Stimulated activated CD4-positive, alpha-beta T cell treated with anti-CD3 and anti-CD28 coated beads, Interleukin-15, amount 100 ng/mL, for 48 hours (primary cell): ENCODE data around the gene TMEM176A.
"Not testable (repeated sequence)": the region's sequence is repeated elsewhere in the genome, so short reads cannot be mapped to it uniquely, and the experiment has no call there.

Experiments
- DNase-seq, 2 donors: peaks; one replicate each; pipeline ENCODE4 v3.0.0-alpha.2; 2020; ENCODE audit warnings: low read depth in 2 of 2

Gene TMEM176A, protein sequence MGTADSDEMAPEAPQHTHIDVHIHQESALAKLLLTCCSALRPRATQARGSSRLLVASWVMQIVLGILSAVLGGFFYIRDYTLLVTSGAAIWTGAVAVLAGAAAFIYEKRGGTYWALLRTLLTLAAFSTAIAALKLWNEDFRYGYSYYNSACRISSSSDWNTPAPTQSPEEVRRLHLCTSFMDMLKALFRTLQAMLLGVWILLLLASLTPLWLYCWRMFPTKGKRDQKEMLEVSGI

DNA sequence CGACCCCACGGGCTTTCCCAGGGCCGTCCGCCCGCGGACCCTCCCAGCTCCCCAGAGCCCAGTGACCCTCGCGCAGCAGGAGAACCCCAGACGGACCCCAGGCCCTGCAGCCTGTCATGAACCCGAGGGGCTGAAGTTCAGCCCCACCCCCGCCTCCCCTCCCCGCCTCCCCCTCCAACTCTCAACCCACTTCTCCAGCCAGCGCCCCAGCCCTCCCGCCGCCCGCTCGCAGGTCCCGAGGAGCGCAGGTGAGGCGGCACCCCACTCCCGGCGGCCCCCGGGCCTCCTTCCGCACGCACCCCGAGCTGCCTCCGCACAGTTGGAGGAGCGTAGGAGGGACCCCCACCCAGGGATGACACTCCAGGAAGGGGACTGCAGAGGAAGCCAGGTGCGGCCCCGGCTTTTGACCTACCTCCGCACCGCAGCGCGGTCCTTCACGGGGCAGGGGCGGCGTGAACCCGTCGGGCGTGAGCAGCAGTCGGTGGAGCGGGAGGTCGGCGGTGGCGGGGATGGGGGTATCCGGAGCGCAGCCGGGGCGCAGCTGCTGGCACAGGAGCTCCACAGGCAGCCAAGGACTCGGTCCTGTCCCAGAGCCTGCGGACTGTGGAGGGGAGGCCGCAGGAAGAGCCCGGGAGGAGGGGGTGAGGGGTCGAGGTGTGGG, at the start of gene TMEM176A:
Gene TMEM176A (plus strand): TSS at position 189 of the 661 bp plus-strand sequence. CDS start 782 bp downstream, outside the sequence.
- DNase-seq: no peak

DNA sequence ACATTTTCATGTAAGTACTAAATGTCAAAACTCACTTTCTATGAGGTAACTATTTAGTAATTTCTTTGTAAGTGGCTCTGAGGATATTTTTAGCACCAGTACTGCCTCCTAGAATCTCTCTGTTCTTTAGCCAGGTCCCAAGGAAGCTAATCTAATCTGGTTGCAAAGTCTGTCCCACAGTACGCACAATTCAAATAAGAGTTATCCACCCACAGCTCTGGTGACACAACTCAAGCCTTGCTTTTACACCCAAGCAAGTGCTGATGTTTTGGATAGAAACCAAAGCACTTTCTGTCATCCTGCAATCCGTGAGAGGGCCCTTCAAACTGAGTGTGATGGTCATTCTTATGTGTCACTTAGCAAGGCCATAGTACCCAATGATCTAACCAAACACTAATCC, 48.9 kb upstream of the TMEM176A start:
- DNase-seq: no peak

DNA sequence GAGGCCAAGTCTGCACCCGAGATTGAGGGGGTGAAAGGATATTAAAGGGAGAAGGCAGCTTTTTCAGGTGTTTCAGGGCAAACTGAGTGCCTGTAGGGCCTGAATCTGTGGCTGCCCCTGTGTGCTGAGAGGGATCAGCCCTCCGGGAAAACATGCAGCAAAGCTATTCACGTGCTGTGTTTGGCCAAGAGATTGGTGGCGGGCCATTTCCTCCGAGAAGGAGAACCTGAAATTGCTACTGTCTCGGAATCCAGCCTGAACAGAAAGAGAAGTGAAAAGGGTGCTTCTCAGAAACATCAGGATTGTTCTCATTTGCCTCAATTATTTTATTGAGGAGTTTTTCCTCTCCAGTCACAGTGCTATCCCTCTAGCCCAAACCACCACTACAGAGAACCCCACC, 47.3 kb upstream of the TMEM176A start:
- no peak for DNase-seq

DNA sequence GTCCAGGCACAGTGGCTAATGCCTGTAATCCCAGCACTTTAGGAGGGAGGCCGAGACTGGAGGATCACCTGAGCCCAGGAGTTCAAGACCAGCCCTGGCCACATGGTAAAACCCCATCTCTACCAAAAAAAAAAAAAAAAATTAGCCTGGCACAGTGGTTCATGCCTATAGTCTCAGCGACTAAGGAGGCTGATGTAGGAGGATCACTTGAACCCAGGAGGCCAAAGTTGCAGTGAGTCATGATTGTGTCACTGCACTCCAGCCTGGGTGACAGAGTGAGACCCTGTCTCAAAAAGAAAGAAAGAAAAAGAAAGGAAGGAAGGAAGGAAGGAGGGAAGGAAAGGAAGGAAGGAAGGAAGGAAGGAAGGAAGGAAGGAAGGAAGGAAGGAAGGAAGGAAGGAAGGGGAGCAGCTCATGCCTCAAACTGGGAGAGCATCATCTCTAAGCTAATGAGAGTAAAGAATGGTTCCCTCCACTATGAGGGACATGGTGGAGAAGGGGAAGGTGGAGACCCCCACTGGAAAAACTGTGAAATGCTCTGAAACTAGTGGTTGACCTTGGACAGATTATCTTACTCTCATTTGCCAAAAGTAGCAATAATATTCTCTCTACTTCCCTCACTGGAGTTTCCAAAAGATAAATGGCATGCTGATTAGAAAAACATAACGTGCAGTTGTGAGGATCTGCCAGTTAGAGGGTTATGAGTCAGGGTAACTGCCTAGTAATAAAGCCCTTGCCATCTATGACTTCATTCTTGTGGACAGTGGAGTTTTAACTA, 46.6 kb upstream of the TMEM176A start:
- DNase-seq: no peak

DNA sequence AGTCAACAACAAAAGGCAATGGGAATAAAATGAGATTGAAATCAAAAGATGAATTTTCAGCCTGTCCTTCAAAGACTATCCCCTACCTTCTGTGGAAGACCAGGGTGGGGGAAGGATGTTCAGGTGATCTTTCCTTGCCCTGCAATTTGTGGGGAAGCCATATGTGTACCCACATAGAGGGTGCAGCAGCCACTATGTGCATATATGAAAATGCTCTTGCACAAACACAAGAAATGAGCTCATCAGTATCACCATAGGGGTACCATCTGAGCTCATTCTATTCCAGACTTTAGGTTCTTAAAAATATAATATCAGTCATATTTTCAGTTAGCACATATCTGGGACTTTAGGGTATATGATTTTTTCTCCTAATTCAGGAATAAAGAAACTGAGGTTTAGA, 45.6 kb upstream of the TMEM176A start:
- no peak for DNase-seq

DNA sequence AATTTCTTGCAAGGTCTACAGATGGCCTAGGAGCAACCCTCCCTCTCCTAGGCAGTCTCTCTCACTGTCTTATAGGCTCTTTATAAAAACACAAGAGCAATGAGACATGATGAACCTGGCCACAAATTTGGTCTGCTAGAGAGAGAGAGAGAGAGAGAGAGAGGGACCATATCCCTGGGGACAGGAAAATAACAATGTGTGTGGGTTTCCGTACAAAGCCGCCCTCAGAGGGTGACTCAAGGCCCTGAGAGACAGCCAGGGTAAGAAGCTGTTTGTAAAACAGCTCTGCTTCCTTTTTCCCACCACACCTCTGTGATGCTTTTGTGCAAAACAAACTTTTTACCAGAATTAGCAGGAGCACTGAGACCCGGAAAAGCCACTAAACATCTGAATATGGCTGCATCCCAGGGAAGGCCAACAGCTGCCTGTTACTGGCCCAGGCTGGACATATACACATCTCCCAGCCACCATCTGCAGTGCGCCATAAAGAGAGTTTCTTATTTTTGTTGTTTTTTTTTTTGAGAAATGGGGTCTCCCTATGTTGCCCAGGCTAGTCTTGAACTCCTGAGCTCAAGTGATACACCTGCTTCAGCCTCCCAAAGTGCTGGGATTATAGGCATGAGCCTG, 45.0 kb upstream of the TMEM176A start:
- peak; percentile 58 to 62 for DNase-seq

DNA sequence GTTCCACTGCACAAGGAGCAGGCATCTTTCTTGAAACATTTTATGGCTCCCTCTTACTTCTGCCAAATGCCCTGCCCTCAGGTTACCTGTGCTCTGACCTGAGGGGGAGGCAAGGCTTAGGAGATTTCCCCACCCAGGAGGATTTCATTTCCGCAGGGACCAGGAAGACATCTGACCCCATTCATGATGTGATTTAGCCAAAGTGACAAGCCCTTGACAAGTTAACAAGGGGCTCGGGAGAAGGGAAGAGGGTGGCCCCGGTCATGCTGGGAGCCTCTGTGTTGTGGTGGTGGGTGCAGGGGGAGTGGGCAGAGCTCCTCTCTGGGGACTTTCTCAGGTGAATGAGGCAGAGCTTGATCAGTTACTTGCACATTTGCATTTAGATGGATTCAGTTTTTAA, 44.4 kb upstream of the TMEM176A start:
- DNase-seq: no peak

DNA sequence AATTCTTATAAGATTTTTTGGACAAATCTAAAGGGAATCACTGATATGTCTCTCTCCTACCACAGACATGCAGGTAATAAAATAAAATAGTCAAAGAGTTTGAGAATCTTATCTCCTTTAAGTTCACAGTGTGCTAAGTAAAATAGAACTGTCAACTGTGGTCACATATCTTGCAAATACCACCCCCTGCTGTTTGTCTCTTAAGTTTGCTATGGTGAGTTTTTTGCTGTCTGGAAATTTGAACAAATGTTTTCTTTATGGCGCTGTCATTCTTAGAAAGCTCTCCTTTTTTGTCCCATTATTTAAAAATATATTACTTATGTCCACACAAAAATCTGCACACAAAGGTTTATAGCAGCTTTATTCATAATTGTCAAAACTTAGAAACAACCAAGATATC, 43.7 kb upstream of the TMEM176A start:
- DNase-seq: no peak

DNA sequence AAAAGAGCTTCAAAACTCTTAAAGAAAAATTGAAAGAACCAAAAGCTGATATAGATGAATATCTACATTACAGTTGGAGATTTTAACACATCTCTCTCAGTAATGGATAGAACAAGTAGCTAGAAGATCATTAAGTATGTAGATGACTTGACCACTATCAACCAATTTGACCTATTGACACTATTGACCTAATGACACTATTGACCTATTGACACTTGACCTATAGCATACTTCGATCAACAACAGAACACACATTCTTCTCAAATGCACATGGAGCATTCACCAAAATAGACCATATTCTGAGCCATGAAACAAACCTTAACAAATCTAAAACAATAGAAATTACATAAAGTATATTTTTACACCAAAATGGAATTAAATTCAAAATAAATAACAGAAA, 41.1 kb upstream of the TMEM176A start:
- no peak for DNase-seq

DNA sequence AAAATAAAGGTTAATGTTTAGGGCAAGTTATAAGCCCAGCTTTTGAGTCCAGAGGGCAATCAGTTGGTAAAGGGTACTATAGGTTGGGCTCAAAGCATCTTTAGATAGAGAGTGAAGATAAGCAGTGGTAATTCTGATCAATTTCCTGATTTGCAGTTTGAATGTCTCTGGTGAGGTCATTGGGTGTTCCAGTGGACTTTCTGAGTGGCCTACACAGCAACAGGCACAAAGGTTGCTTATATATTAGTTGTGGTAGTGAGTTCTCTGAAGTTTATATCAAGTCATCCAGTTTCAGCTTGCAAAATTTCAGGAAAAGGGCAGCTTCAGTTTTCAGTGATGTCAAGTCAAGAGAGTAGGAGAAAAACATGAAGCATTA, 34.2 kb upstream of the TMEM176A start:
- no peak for DNase-seq

DNA sequence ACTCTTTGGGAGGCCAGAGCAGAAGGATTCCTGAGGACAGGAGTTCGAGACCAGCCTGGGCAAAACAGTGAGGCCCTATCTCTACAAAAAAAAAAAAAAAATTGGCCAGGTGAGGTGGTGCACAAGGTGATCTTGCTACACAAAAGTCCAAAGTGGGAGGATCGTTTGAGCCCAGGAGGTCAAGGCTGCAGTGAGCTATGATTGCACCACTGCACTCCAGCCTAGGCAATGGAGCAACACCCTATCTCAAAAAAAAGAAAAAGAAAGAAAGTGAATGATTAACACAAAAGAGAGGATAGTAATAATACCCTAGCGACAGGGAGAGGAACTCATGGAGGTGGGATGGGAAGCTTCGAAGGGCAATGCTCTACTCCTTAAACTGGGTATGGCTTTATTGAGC, 30.8 kb upstream of the TMEM176A start:
- no peak for DNase-seq

DNA sequence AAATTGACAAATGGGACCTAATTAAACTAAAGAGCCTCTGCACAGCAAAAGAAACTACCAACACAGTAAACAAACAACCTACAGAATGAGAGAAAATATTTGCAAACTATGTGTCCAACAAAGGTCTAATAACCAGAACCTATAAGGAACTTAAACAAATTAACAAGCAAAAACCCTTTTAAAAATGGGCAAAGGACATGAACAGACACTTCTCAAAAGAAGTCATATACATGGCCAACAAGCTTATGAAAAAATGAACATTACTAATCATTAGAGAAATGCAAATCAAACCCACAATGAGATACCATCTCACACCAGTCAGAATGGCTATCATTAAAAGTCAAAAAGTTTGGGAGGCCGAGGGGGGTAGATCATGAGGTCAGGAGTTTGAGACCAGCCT, 26.4 kb upstream of the TMEM176A start:
- DNase-seq: not testable (repeated sequence)

DNA sequence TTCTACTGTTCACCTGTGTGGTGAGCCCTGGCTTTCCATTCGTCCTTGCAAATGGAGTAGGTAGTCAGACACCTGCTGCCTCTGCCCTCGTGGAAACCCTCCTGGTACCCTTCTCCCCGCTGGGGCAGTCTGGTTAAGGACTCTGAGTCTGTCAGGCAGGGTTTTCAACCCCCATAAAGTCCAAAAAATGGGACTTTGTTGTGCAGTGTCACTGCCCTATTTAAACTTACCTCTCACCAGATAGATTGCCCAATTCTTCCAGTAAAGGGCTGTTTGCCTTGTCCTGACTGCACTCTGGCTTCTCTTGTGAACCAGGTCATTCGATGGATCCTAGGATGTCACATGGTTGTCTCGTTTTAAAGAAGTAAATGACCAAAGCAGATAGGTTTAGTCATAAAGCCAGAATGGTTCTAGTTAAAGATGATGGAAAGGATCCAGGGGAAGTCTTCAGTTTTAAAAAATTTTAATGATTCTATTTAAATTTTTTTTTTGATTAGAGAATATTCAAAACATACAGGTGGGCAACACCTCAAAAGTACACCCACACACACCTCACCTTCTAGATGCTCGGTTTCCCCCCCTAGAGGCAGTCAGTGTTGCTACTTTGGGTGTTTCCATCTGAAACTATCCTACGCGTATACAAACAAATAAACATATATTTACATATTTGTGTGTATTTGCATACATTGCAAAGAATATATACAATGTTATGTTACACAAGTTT, 22.4 kb upstream of the TMEM176A start:
- DNase-seq: no peak

DNA sequence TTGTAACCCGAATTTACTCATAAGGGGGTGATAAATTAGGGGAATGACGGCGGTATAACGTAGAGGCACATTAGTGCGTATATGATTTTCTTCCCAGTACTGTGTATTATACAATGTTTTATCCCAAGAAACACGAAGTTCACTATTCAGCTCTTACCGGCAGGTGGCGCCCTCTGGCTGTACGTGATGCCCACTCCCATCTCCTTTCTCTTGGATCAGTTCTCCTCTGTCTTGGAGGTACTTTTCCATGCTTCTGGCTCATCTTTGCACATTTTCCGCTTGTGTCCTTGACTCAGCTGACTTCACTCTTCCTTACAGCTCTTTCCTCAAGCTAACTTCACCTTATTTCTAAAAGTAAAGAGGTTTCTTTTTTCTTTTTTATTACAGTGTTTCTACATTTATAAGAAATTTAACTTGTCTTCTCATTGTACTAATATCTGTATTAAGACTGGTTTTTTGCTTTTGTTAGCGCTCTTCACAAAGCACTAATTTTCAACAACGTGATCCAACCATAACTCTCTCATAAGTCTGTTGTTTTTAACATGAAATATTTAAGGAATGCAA, 21.7 kb upstream of the TMEM176A start:
- peak; percentile 44 to 65 for DNase-seq

DNA sequence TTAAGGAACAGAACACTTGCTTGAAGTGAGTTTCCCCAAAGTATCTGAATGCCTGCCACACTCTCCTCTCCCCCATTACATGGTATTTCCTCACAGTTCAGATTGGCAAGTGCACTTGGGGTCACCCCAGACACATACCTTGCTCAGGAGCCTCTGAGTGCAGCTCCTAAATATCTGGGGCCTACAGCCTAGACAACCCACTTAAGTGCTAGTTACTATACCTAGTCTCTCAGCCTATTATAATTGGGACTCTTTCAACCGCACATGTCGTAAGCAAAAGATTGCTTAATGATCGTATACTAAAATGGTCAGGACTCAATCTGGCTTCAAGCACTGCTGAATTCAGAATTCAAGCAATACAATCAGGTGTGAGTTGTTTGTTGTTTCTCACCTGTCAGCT, 20.3 kb upstream of the TMEM176A start:
- no peak for DNase-seq

DNA sequence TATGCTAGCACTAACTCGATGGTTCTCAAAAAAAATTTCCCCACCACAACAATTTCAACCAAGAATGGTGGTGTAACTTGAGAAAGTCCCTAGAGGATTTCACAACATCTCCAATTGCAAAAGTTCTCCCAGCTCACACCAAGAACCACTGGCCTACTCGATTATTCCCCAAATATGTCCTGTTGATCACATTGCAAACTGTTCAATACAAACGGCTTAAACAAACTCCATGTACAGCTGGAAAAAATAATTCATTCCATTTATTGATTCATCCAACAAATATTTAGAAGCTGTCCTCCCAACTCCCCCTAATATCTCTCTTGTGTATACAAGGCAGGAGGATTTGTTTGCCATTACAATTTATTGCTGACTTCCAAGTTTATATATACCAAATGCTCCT, 19.5 kb upstream of the TMEM176A start:
- no peak for DNase-seq

DNA sequence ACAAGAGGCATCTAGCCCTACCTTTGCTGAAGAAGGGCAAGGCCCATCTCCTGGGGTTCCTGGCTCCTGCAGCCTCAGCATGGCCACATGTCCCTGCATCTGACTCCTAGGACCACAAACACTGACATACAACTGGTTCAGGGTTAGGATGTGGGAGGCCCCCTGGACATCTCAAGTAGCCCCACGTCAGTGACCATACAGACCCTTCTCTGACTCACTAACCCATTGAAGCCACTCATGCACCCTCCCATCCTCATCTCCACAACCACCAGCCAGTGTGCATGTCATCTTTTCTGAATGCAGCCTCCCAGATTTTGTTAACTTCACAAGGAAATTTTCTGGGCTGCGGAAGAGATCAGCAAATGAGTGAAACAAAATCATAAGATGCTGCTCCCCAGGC, 18.6 kb upstream of the TMEM176A start:
- DNase-seq: no peak

DNA sequence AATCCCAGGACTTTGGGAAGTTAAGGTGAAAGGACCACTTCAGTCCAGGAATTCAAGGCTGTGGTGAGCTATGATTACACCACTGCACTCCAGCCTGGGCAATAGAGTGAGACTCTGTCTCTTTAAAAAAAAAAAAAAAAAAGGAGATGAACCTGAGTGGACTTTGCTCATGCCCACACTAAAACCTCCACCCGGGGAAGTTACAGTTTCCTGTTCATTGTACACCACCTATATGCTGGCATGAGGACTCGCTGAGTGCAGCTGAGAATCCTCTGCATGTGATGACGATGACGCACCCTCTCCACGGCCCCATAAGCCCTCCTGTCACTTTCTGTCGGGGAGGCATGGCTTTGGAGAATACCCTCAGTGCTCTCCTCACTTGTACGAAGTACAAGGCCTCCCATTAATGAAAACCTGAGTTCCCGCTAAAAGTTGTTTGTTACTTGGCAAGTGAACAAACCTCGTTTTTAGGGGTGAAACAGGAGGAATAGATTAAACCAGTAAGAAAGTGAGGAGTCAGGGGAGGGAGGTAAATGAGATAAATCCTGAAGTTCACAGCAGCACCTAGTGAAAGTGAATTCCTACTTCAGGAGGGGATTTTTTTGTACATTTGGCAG, 16.3 kb upstream of the TMEM176A start:
- no peak for DNase-seq

DNA sequence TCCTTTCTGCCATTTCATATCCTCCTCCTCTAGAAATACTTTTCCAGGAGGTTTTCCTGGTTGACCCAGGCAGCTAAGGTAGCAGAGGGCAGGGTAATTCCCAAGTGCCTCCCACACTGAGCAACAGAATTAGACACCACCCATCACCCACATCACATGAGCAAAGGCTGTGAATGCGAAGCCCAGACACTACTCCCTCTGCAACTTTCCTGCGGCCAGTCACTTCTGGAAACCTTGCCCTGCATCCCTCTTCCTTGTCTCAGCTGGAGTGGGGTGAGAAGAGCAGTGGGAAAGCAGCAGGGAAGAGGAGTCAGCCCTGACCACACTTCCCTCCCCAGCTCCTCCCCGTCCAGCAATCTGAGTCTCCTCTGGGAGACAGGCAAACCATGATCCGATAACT, 15.6 kb upstream of the TMEM176A start:
- no peak for DNase-seq

DNA sequence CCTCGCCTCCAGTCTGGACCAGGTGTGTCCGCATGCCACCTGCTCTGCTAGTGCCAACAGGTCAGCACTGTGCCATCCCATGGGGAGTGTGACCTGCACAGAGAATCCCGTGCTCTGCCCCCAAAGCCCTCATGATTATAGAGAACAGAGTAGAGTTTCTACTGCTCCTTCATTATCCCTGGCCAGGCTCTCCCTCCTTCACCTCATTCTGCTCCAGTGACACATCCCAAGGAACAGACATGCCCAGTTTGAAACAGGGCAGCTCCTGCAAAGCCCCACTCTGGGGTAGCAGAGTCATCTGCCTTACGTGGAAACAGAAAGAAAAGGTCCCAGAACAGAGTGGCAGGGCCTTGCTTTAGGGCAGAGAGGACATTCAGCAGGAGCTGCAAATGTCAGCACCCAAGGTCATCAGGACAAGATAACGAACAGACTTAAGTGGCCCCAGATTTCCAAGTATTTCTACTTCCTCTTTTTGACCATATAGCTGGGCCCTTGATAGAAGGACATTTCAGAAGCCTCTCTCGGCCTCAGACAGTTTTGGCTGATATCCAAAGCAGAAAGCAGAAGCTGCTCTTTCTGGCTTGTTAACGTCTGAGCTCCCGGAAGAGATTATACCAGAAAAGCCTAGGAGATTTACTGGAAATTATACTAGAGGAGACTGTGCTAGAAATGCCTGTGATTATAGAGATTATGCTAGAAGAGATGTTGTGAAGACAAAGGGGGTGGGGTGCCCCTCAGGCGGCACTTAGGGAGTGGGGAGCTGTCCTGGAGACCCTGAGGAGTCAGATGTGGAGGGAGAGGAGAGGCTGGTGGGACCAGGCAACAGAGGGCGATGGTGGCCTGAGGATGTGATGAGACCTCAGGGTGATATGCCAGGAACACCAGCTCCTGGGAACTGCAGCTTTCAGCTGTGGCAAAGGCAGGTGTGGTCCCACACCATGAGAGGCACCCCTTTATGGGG, 13.0 kb upstream of the TMEM176A start:
- no peak for DNase-seq
